ENCODE data around the gene COLEC11. TPM values are rescaled to one million over a fixed set of nuclear protein-coding genes. Genes with fewer than 3 reads are reported as not detected.

Gene COLEC11
- total and polyA plus RNA-seq, 2 of the 13 experiments (the other 11 are each of a cell fraction or from before 2014, with no cell fraction given), result 1.5 to 3.0 TPM

GRCh38 chr2:3651691-3652648, 57.1 kb downstream of the COLEC11 start (continued):
- TF ChIP-seq SNAPC2 (CRISPR knock-in tag; IDR thresholded peaks at IDR 0.05) (no peak), MAFG (CRISPR knock-in tag; IDR thresholded peaks at IDR 0.05) (no peak), HIC2 (CRISPR knock-in tag; IDR thresholded peaks at IDR 0.05; ENCODE audit: low read depth) (no peak), ZNF737 (CRISPR knock-in tag; IDR thresholded peaks at IDR 0.05; ENCODE audit: borderline replicate concordance) (no peak), SIN3B (IDR thresholded peaks at IDR 0.05; ENCODE audit: low read length) (peak; percentile 31; the same call in 1 of the 2 replicates), HOXA7 (CRISPR knock-in tag; IDR thresholded peaks at IDR 0.05) (no peak), NR3C1 (CRISPR knock-in tag; IDR thresholded peaks at IDR 0.05) (no peak), ZFP41 (CRISPR knock-in tag; IDR thresholded peaks at IDR 0.05; ENCODE audit: borderline replicate concordance) (no peak), SRSF9 (IDR thresholded peaks at IDR 0.05; ENCODE audit: borderline replicate concordance, insufficient read depth, low read depth, low read length, poor library complexity, severe bottlenecking) (no peak), ZNF124 (CRISPR knock-in tag; IDR thresholded peaks at IDR 0.05) (no peak; the same call in 1 of the 2 replicates), ZBTB46 (CRISPR knock-in tag; IDR thresholded peaks at IDR 0.05; ENCODE audit: borderline replicate concordance) (no peak), NFKBIZ (CRISPR knock-in tag; IDR thresholded peaks at IDR 0.05) (no peak), ZNF563 (CRISPR knock-in tag; IDR thresholded peaks at IDR 0.05) (0 out of 2 replicates have a peak, but pooled peaks have one; percentile 34), RBFOX2 (IDR thresholded peaks at IDR 0.05; ENCODE audit: low read depth, low read length) (0 out of 2 replicates have a peak, but pooled peaks have one; percentile 37), SKIL (CRISPR knock-in tag; IDR thresholded peaks at IDR 0.05; ENCODE audit: borderline replicate concordance) (peak; percentile 5; the same call in 1 of the 2 replicates), ARID3A (IDR thresholded peaks at IDR 0.05; ENCODE audit: low read depth, low read length) (no peak)
- TF ChIP-seq, protein P1, sequence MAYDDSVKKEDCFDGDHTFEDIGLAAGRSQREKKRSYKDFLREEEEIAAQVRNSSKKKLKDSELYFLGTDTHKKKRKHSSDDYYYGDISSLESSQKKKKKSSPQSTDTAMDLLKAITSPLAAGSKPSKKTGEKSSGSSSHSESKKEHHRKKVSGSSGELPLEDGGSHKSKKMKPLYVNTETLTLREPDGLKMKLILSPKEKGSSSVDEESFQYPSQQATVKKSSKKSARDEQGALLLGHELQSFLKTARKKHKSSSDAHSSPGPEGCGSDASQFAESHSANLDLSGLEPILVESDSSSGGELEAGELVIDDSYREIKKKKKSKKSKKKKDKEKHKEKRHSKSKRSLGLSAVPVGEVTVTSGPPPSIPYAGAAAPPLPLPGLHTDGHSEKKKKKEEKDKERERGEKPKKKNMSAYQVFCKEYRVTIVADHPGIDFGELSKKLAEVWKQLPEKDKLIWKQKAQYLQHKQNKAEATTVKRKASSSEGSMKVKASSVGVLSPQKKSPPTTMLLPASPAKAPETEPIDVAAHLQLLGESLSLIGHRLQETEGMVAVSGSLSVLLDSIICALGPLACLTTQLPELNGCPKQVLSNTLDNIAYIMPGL (CRISPR knock-in tag; IDR thresholded peaks at IDR 0.05; ENCODE audit: borderline replicate concordance in 1 of 2, low read depth in 1 of 2), result peak in 1 of 2 experiments; percentile 44; a peak in 3 of 4 replicates
